HepG2 (cell line): ENCODE results near the gene GGNBP2. TPM values are rescaled to one million over a fixed set of nuclear protein-coding genes. Genes with fewer than 3 reads are reported as not detected.

ENCODE experiments used
- BCL6 ChIP-seq: IDR thresholded peaks from 2 replicates; pipeline ENCODE4 v1.6.1; 2016; ENCODE audit warnings: missing genetic modification reagents, missing compliant biosample characterization
- CBX5 ChIP-seq: sonication (generic); formaldehyde crosslinking; IDR thresholded peaks from 2 replicates; pipeline ENCODE4 v1.4.0; 2020; ENCODE audit warnings: missing genetic modification reagents, borderline replicate concordance
- CCAR2 ChIP-seq: fragments of 200-400 bp; formaldehyde crosslinking; optimal IDR thresholded peaks from 2 replicates; pipeline ENCODE3; 2018; ENCODE audit warnings: low read depth, mild to moderate bottlenecking, low read length, moderate library complexity
- CREBL2 ChIP-seq: sonication (generic); formaldehyde crosslinking; IDR thresholded peaks from 2 replicates; pipeline ENCODE4 v1.8.1; 2023; ENCODE audit warnings: missing genetic modification reagents, mild to moderate bottlenecking, borderline replicate concordance
- EP300 ChIP-seq, 3 experiments: sonication (generic) in 1 of 3; formaldehyde crosslinking in 1 of 3; IDR thresholded peaks; 2 replicates each; pipeline versions ENCODE4 v1.5.1 to v1.6.1; 2011 to 2020; ENCODE audit warnings: low read depth in 2 of 3, low read length in 2 of 3, borderline replicate concordance in 1 of 3, improper control_type of control experiment in 1 of 3, mild to moderate bottlenecking in 1 of 3, missing genetic modification reagents in 1 of 3, moderate library complexity in 1 of 3
- FOXK2 ChIP-seq: fragments of 450-650 bp; IDR thresholded peaks from 2 replicates; pipeline ENCODE4 v1.6.1; 2016
- HNRNPUL1 ChIP-seq: fragments of 200-400 bp; formaldehyde crosslinking; IDR thresholded peaks from 2 replicates; pipeline ENCODE4 v1.6.1; 2017; ENCODE audit warnings: low read depth, mild to moderate bottlenecking, low read length, moderate library complexity
- KDM5A ChIP-seq: fragments of 200-600 bp; sonication (generic); IDR thresholded peaks from 2 replicates; pipeline ENCODE4 v1.7.0; 2018; ENCODE audit warnings: antibody characterized with exemption, mild to moderate bottlenecking, low read length, borderline replicate concordance
- MAX ChIP-seq: IDR thresholded peaks from 2 replicates; pipeline ENCODE4 v1.6.1; 2012; ENCODE audit warnings: inconsistent platforms
- PRDM15 ChIP-seq: sonication (generic); formaldehyde crosslinking; IDR thresholded peaks from 2 replicates; pipeline ENCODE4 v1.4.0; 2020; ENCODE audit warnings: missing genetic modification reagents
- SIN3B ChIP-seq: fragments of 150-350 bp; IDR thresholded peaks from 2 replicates; pipeline ENCODE4 v1.6.1; 2014; ENCODE audit warnings: low read length
- SMARCE1 ChIP-seq: fragments of 450-650 bp; IDR thresholded peaks from 2 replicates; pipeline ENCODE4 v1.6.1; 2017; ENCODE audit warnings: borderline replicate concordance
- TARDBP ChIP-seq: sonication (generic); formaldehyde crosslinking; IDR thresholded peaks from 2 replicates; pipeline ENCODE4 v1.8.0; 2022; ENCODE audit warnings: mild to moderate bottlenecking, missing genetic modification reagents
- TBX3 ChIP-seq: fragments of 450-650 bp; IDR thresholded peaks from 2 replicates; pipeline ENCODE4 v1.6.1; 2017; ENCODE audit warnings: antibody characterized with exemption, mild to moderate bottlenecking, inconsistent platforms, borderline replicate concordance
- TSC22D2 ChIP-seq: sonication (generic); formaldehyde crosslinking; IDR thresholded peaks from 2 replicates; pipeline ENCODE4 v1.5.1; 2020; ENCODE audit warnings: missing genetic modification reagents, mild to moderate bottlenecking, borderline replicate concordance
- U2AF1 ChIP-seq: fragments of 200-400 bp; formaldehyde crosslinking; optimal IDR thresholded peaks from 2 replicates; pipeline ENCODE3; 2017; ENCODE audit warnings: mild to moderate bottlenecking, low read depth, low read length
- ZFY ChIP-seq: sonication (generic); formaldehyde crosslinking; IDR thresholded peaks from 2 replicates; pipeline ENCODE4 v1.4.0; 2020; ENCODE audit warnings: missing genetic modification reagents
- ZNF256 ChIP-seq: sonication (generic); formaldehyde crosslinking; conservative IDR thresholded peaks from 2 replicates; pipeline ENCODE4 v1.4.0; 2020; ENCODE audit warnings: missing genetic modification reagents
- ZNF317 ChIP-seq: sonication (generic); formaldehyde crosslinking; IDR thresholded peaks from 2 replicates; pipeline ENCODE4 v1.5.0; 2020; ENCODE audit warnings: mild to moderate bottlenecking, missing genetic modification reagents
- ZNF550 ChIP-seq: sonication (generic); formaldehyde crosslinking; IDR thresholded peaks from 2 replicates; pipeline ENCODE4 v1.4.0; 2020; ENCODE audit warnings: mild to moderate bottlenecking, missing genetic modification reagents, borderline replicate concordance
- ZNF556 ChIP-seq: sonication (generic); formaldehyde crosslinking; IDR thresholded peaks from 2 replicates; pipeline ENCODE4 v1.4.0; 2020; ENCODE audit warnings: mild to moderate bottlenecking, missing genetic modification reagents, borderline replicate concordance
- ZNF570 ChIP-seq: sonication (generic); formaldehyde crosslinking; IDR thresholded peaks from 2 replicates; pipeline ENCODE4 v1.4.0; 2020; ENCODE audit warnings: mild to moderate bottlenecking, missing genetic modification reagents, borderline replicate concordance
- polyA plus RNA-seq, 8 experiments: library from polyadenylated mRNA; depleted of rRNA in 3 of 8; stranded (reverse) in 7 of 8; unstranded in 1 of 8; fragments of >200 nt; fragmentation: Illumina TruSeq in 4 of 8; extraction: Trizol in 4 of 8; gene quantifications; 2 replicates each; pipeline versions ENCODE4 v1.2.1 to v1.2.3, GENCODE V29; 2011 to 2016; ENCODE audit warnings: low read depth in 4 of 8, missing spikeins in 1 of 8, mixed read lengths in 1 of 8; ENCODE audit not compliant: insufficient read depth in 1 of 8
- total RNA-seq, 5 experiments: library from RNA; depleted of rRNA; stranded (reverse); fragments of >200 nt; fragmentation: Illumina TruSeq; extraction: Trizol; gene quantifications; 2 replicates each; pipeline ENCODE4 v1.2.3, GENCODE V29; 2016; ENCODE audit warnings: low read depth in 1 of 5
- TF ChIP-seq, protein P1 (sequence below): IDR thresholded peaks from 2 replicates; pipeline ENCODE4 v1.6.1; 2016
- TF ChIP-seq, protein P2 (sequence below): sonication (generic); formaldehyde crosslinking; IDR thresholded peaks from 2 replicates; pipeline ENCODE4 v1.8.0; 2022; ENCODE audit warnings: missing genetic modification reagents, low read depth, mild to moderate bottlenecking, borderline replicate concordance

Gene GGNBP2
- total and polyA plus RNA-seq, 2 of the 13 experiments (the other 11 are each of a cell fraction or from before 2014, with no cell fraction given) = 53.3 to 84.2 TPM

DNA sequence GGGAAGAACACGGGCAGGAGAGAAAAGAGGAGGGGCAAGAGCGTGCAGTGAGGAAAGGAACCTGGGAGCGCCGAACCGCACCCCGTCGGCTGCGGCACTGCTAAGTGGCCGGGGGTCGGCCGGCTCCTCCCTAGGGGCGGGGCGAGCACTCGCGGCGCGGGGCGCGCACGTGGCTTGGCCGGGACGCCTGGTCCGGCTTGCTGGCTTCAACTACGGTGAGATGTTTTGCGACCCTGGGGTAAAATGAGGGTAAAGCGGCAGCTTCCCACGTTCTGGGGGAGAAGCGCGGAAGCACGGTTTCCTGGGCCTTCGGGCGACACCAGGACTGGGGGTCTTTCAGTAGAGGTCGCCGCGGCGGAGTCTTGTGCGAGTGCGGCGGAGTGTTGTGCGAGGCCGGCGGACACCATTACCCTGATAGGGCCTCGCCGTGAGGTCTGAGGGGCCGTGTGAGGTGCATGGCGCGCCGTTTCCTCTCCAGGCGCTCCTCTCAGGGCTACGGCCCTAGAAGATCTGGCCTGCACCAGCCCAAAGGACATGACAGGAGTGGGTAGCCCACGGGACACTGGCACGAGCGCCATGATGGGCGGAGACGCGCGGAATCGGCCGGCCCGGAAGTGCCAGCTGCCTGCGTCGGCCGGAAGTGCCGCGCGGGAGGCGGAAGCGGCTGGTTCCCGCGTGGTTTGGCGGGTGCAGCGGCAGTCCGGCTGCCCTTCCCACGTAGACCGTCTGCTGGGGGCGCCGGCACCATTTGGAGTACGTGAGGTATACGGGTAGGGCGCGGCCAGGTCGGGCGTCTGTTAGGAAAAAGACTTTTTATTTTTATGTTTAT is 9.7 kb upstream of the GGNBP2 start, which contains the start of the genes MYO19 and PIGW (continued):
- TF ChIP-seq TARDBP (CRISPR knock-in tag) = peak; percentile 62
- peak; percentile 94; the same call in 1 of the 2 replicates for TF ChIP-seq ZNF256 (CRISPR knock-in tag)
- peak; percentile 77; the same call in 1 of the 2 replicates for TF ChIP-seq CREBL2
- no peak for TF ChIP-seq ZNF570
- TF ChIP-seq BCL6 (CRISPR knock-in tag) = no peak
- no peak for TF ChIP-seq HNRNPUL1
- TF ChIP-seq ZNF550 (CRISPR knock-in tag) = no peak
- peak; percentile 15; the same call in 1 of the 2 replicates for TF ChIP-seq PRDM15 (CRISPR knock-in tag)
- TF ChIP-seq TBX3 = 0 out of 2 replicates have a peak, but pooled peaks have one; percentile 24
- TF ChIP-seq MAX = peak; percentile 97
- peak; percentile 21; the same call in 1 of the 2 replicates for TF ChIP-seq ZNF556 (CRISPR knock-in tag)
- TF ChIP-seq SIN3B = peak; percentile 64; the same call in 1 of the 2 replicates
- no peak for TF ChIP-seq U2AF1
- no peak for TF ChIP-seq CCAR2
- no peak for TF ChIP-seq EP300 (IDR thresholded peaks at IDR 0.05; ENCODE audit: low read depth in 2 of 2, low read length in 2 of 2)
- no peak for TF ChIP-seq EP300 (CRISPR knock-in tag; IDR thresholded peaks at IDR 0.05; ENCODE audit: borderline replicate concordance)
- TF ChIP-seq, protein P1, sequence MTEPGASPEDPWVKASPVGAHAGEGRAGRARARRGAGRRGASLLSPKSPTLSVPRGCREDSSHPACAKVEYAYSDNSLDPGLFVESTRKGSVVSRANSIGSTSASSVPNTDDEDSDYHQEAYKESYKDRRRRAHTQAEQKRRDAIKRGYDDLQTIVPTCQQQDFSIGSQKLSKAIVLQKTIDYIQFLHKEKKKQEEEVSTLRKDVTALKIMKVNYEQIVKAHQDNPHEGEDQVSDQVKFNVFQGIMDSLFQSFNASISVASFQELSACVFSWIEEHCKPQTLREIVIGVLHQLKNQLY (CRISPR knock-in tag) = peak; percentile 47; the same call in 1 of the 2 replicates
- no peak; the same call in 1 of the 2 replicates for TF ChIP-seq TSC22D2 (CRISPR knock-in tag)
- peak; percentile 35; the same call in 1 of the 2 replicates for TF ChIP-seq KDM5A
- peak; percentile 43; the same call in 1 of the 2 replicates for TF ChIP-seq ZNF317 (CRISPR knock-in tag)
- TF ChIP-seq SMARCE1 = no peak
- TF ChIP-seq, protein P2, sequence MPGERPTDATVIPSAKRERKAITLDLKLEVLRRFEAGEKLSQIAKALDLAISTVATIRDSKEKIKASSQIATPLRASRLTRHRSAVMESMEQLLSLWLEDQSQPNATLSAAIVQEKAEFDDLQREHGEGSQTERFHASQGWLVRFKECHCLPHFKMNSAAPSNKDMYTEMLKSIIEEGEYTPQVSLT (CRISPR knock-in tag) = no peak
- TF ChIP-seq FOXK2 = no peak
- peak; percentile 83 for TF ChIP-seq ZFY (CRISPR knock-in tag)
- no peak; the same call in 1 of the 2 replicates for TF ChIP-seq CBX5 (CRISPR knock-in tag)
